ENCODE data around the gene KRT6C.

KRT6C gene

GRCh38 chr12:52517888-52518287, 44.3 kb upstream of the KRT6C start:
- Histone ChIP-seq H3K9me3 (ENCODE audit: control insufficient read depth, insufficient read depth, low read depth, low read length) (no peaks in the 10 kb centered on the region), H3K36me3 (ENCODE audit: control insufficient read depth in 2 of 2, insufficient read depth in 1 of 2, low read length in 2 of 2) (no peaks in the 10 kb centered on the region), H3K4me1 (ENCODE audit: control insufficient read depth, insufficient read depth, low read length) (no peaks in the 10 kb centered on the region), H3K27ac (ENCODE audit: extremely low read depth, low read depth, low read length) (no peak overlapping the region), H3K4me3 (ENCODE audit: low read depth, low read length) (no peak overlapping the region)
- ChIA-PET CTCF (no interaction called here), POLR2A (no interaction called here)
- TF ChIP-seq ZNF624 (tag by site-specific recombination; IDR thresholded peaks at IDR 0.05) (no peak), SCRT2 (tag by site-specific recombination; IDR thresholded peaks at IDR 0.05) (peak; percentile 62; the same call in 1 of the 2 replicates)

- TF ChIP-seq ATF2 (tag by site-specific recombination; IDR thresholded peaks at IDR 0.05; ENCODE audit: low read depth), result no peak
- no peak for TF ChIP-seq ZFP37 (tag by site-specific recombination; IDR thresholded peaks at IDR 0.05)
- TF ChIP-seq AEBP2 (tag by site-specific recombination; IDR thresholded peaks at IDR 0.05; ENCODE audit: borderline replicate concordance), result no peak
- no peak for TF ChIP-seq ZNF76 (tag by site-specific recombination; IDR thresholded peaks at IDR 0.05; ENCODE audit: borderline replicate concordance, low read depth)
- no peak for TF ChIP-seq KLF17 (tag by site-specific recombination; IDR thresholded peaks at IDR 0.05)
- TF ChIP-seq ZNF610 (tag by site-specific recombination; IDR thresholded peaks at IDR 0.05; ENCODE audit: borderline replicate concordance), result no peak
- no peak for TF ChIP-seq KLF16 (tag by site-specific recombination; IDR thresholded peaks at IDR 0.05)
- TF ChIP-seq ZNF366 (tag by site-specific recombination; conservative IDR thresholded peaks at IDR 0.05), result no peak
- TF ChIP-seq ZNF335 (tag by site-specific recombination; conservative IDR thresholded peaks at IDR 0.05), result no peak
- no peak for TF ChIP-seq ZNF660 (tag by site-specific recombination; IDR thresholded peaks at IDR 0.05)
- ChIA-PET CTCF (interaction anchor here (1.2 to 2.0 kb wide), 3 partner anchors 121 to 362 kb away, joined by 4 read pairs; no protein-coding TSS in a partner anchor), POLR2A (no interaction called here)
- no peak overlapping the region for H3K4me3 ChIP-seq (ENCODE audit: low read depth, low read length)
- H3K36me3 ChIP-seq (ENCODE audit: control insufficient read depth in 2 of 2, insufficient read depth in 1 of 2, low read length in 2 of 2), result no peaks in the 10 kb centered on the region
- no peak overlapping the region for H3K27ac ChIP-seq (ENCODE audit: extremely low read depth, low read depth, low read length)
- no peaks in the 10 kb centered on the region for H3K4me1 ChIP-seq (ENCODE audit: control insufficient read depth, insufficient read depth, low read length)
- H3K9me3 ChIP-seq (ENCODE audit: control insufficient read depth, insufficient read depth, low read depth, low read length), result no peaks in the 10 kb centered on the region
These were observed 43.6 kb upstream of the KRT6C start for GRCh38 chr12:52517005-52517835.

- peaks cover 2% of the 10 kb centered on the region; the same call in 1 of the 2 replicates for H3K9me3 ChIP-seq (ENCODE audit: control insufficient read depth, insufficient read depth, low read depth, low read length)
- ChIA-PET CTCF (interaction anchor here (0.9 to 2.0 kb wide), 6 partner anchors 9 to 363 kb away, joined by 3 to 5 read pairs (median 4); no protein-coding TSS in a partner anchor), POLR2A (no interaction called here)
- H3K27ac ChIP-seq (ENCODE audit: extremely low read depth, low read depth, low read length), result no peak overlapping the region
- H3K4me3 ChIP-seq (ENCODE audit: low read depth, low read length), result no peak overlapping the region
- H3K4me1 ChIP-seq (ENCODE audit: control insufficient read depth, insufficient read depth, low read length), result no peaks in the 10 kb centered on the region
- no peaks in the 10 kb centered on the region for H3K36me3 ChIP-seq (ENCODE audit: control insufficient read depth in 2 of 2, insufficient read depth in 1 of 2, low read length in 2 of 2)
- TF ChIP-seq ZNF335 (tag by site-specific recombination; conservative IDR thresholded peaks at IDR 0.05) (no peak), ZNF133 (tag by site-specific recombination; IDR thresholded peaks at IDR 0.05) (peak; percentile 53; the same call in 1 of the 2 replicates), ZNF398 (tag by site-specific recombination; IDR thresholded peaks at IDR 0.05) (peak; percentile 72)
These were observed 42.6 kb upstream of the KRT6C start for GRCh38 chr12:52515927-52516831.

Measured in HEK293 (cell line).